Renal pelvis (tissue), 4 donors: ENCODE measurements around the gene ASB7. TPM values are rescaled to one million over a fixed set of nuclear protein-coding genes. Genes with fewer than 3 reads are reported as not detected.
"Not testable (repeated sequence)": the region's sequence is repeated elsewhere in the genome, so short reads cannot be mapped to it uniquely, and the experiment has no call there.

ENCODE experiments used
- DNase-seq: peaks from one replicate; pipeline ENCODE4 v3.0.0-alpha.2; 2013
- polyA plus RNA-seq, 3 donors: library from polyadenylated mRNA; unstranded; fragments of 120-200 nt; gene quantifications; one replicate each; pipeline ENCODE4 v1.2.1, GENCODE V29; 2013; ENCODE audit not compliant: insufficient read length in 3 of 3

Gene ASB7
- polyA plus RNA-seq, 3 donors, result 14.8 to 17.0 (median 15.6) TPM

DNA sequence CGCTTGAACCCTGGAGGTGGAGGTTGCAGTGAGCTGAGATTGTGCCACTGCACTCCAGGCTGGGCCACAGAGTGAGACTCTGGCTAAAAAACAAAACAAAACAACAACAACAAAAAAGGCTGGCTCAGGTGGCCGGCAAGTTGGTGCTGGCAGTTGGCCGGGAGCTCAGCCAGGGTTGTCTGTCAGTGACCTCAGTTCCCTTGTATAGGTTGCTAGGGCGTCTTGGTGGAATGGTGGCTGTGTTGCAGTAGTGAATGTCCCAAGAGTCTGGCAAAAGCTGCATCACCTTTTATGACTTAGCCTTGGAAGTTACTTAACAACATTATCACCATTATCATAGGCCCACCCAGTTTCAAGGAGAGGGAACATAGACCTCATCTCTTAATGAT lies 40.6 kb downstream of the ASB7 start:
- DNase-seq, result no peak

DNA sequence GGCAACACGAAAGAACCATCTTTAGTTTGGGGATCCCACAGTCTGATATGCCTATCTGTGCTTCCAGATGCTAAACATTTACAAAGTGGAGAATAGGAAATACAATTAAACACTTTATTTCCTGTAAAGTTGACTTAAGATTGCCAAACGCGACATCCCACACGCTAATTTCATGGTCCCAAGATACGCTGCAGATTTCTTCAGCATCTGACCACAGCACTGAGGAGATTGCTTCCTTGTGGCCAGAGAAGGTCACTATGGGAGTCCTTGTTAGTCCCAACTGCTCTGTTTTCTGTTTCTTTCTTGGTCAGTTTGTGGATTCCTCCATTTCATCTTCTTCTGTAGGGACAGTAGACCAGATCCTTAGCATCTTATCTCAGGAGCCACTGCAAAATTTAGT lies 43.3 kb downstream of the ASB7 start:
- DNase-seq, result no peak

DNA sequence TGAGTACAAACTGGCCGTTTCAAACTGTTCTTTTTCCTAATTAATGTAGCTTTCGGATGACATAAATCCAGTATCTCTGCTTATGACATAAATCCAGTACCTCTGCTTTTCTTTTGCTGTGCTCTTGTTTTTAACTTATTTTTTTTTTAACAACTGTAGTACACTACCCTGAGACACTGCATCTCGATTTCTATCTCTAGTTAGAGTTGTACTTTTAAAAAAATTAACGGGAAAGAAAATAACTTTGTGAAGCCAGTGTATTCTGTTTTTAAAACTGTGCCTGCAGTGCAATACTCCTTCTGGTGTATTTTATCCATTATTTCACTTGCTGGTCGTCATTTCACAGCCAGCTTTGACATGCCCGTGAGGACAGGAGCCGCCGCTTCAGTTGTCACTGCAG lies 46.6 kb downstream of the ASB7 start:
- DNase-seq, result no peak

DNA sequence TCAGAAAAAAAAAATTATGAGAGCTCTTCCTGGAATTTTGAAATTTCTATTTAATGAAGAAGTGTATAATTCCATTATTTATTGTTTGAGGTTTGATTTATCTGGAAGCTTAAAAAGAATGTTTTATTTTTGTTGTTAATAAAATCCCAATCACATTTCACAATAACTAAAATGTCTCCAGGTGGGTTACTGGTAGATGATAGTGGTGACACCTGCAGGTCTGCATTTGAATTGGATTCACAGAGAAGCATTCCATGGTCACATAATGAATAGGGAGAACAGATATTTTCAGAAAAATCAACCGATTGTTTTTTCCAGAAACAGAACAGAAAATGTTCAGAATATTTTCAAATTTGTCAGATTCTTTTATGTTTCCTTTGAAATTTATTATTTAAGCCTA lies 48.3 kb downstream of the ASB7 start:
- DNase-seq, result no peak

DNA sequence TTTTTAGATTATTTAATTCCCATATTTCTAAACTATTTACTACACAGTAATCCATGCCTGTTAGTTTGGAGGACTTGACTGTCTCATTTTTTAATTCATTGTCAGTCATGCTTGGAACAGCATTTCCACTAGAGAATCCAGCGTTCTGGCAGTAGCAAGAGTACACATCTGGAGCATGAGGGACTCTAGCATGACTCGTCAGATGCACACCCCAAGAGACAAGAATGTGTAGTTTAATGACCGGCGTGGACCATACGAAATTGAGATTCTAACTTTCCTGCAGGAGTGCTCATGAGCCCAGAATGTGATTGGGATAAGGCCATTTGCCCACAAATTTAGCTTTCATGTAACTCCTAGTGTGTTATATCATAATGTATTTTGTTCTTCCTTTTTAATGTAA lies 48.9 kb downstream of the ASB7 start:
- DNase-seq, result no peak

DNA sequence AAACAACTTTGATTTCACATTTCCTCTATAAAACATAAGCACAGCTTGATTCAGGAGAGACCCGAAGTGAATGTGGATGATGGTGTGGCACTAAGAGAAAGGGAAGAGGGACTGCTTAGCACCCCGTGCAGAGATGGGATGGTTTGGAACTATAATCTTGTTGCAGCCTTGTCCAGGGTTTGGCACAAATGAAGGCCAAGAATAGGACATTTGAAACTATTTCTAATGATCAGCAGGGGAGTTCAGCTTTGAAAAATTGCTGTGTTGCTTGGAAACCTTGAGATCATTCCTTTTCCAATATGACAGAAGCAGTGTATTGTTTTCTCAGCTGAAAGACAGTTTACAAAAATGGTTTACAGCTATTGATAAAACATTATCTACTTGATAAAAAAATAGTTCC lies 49.7 kb downstream of the ASB7 start:
- no peak for DNase-seq

DNA sequence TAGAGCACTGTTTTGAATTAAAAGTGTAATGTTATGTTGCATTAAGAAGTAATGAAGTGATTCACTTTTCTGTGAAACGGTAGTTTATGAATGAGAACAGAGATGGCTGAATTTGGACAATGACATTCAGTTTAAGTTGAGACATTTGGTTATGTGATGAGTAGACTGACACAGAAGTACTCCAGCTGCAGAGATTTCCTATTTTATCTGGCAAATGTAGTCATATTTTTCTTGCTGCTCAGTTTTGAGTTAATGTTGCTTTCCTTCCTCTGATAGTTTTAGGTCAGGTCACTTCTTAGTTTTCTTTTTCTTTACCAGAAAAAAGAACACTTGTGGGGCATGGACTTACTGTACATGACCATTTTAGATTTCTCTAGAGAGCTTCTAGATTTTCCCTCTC lies 51.2 kb downstream of the ASB7 start:
- no peak for DNase-seq

DNA sequence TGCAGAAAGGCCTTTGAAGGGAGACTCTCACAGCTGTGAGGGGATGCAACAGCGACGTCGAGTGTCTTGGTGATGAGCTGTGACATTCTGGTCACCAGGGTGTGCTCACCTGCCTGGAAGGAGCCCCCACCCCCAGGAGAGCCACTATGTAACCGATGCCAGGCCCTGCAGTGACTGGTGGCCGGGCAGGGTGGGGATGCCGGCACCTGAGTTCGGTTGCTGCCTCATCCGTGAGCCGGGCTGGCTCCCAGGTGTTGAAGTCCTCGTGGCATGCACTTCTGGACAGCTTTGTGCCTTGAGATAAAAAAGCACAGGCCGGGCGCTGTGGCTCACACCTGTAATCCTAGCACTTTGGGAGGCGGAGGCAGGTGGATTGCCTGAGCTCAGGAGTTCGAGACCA lies 56.5 kb downstream of the ASB7 start:
- no peak for DNase-seq

DNA sequence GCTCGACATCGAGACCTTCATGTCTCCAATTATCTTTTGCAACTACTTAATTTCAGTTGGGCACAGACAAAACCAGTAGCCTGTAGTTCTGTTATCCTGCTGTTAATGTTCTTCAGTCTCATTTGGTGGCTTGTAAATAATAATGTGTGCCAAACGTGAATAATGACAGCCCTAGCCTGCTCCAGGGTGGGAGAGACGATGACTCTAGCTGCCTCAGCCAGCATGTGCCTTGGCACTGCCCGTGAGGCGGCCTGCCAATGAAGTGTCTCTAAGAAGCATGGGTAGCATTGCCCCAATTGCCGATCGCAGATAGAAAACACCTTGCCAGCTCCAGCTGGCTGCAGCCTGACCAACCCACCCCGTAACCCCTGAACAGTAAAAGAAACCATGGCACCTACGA lies 58.8 kb downstream of the ASB7 start:
- DNase-seq, result no peak

DNA sequence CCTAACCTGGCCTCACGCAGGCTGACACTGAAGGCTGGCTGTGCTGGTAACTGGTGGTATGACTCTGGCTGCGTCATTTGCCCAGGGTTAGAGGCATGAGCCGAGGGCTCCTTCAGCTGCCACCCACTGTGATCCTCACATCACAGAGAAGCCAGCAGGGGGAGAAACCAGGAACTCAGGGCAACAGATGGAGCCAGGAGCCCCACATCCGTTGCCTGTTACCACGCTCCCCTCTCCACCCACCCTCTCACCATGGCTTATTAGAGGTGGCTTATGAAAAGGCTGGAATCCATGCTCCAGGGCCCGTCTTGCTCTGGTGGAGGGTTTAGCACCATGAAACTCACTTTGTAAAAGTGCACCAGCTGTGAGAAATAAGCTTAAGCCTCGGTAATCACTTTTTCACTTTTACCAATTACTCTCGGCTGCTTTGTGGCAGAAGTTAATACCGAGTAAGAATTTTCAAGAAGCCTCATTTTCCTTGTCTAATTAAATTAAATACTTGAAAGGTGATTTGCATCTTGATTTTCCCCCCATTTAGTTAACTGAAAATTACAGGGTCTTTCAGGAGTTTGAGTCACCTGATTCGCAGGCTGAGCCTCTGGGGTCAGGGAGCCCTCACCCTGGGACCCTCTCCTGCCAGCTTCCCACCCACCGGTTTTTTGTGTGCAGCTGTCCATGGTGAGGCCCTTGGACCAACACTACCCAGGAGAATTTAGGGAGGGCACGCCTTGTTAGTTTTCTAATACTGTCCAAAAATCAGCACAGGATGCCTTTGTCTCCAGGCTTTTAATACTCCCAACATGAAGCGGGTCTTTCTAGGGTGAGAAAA lies 60.9 kb downstream of the ASB7 start:
- no peak for DNase-seq

DNA sequence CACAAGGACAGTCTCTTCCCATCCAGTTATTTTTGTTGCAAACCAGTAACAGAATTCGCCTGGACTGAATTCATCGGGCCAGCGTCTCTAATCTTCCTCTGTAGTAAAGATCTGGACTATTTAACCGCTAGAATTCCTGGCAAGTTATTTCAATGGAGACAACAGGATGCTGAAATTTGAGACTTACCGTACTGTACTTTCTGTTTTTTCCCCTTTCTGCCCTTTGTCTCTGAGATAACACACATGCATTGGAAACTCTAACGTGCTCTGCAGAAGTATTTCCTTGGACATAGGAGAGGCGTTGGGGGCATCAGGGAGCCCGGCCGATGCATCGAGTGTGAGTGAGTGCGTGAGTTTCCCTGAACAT lies 61.5 kb downstream of the ASB7 start:
- no peak for DNase-seq

DNA sequence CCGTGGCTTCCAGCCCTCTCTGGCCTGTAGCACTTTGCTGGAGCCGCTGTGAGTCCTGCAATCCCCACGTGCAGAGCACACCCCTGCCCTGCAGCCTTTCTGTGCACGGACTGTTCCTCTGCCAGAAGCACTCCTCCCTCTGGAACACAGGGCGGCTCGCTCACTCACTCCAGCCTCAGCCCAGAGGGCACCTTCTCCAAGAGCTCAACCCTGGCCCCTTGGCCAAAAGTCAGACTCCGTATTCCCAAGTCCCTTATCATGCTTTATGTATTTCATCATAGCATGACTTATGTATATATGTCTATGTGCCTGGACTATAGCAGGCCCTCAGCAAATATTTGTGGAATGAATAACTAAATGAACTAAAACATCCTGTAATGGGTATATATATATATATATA lies 63.2 kb downstream of the ASB7 start:
- no peak for DNase-seq

DNA sequence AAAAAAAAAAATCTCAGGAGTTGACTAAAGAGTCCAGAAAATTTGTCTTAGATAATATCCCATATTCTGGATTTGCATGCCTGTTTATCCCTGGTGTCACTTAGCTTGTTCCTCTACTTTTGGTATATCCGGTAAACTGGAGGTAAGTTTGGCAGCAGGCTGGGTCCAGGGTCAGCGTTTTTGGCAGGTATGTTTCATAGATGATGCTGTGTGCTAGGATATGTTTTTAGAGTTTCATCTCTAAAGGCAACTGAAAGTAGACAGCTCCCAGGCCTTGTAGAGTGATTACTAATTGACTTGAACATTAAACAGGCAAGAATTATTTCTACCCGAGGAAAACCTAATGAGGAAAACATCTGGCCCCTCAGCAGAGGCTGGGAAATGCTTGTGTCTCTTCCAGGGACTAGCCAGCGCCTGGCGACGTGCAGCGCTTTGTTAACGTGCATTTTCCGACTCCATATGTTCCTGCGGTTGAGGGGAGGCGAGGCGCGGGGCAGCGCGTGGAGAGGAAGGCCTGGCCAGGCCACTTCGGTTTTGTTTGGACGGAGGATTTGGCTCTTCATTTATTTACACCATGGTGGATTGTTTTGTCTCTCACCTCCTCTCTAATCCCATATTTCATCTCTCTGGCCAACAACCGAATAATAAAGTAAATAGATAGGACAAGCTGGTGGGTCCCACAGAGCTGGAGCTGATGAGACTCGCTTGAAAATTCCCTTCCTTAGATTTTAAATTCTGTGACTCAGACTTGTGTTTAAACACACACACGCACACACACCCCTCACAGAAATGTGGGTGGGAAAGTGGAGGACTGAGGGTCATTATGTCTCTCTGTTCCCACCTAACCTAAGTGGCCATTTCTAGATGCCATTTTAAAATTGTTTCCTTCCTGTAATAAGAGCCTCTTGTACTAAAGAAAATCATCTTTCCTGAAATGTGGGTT lies 65.3 kb downstream of the ASB7 start:
- peak; percentile 45 for DNase-seq

DNA sequence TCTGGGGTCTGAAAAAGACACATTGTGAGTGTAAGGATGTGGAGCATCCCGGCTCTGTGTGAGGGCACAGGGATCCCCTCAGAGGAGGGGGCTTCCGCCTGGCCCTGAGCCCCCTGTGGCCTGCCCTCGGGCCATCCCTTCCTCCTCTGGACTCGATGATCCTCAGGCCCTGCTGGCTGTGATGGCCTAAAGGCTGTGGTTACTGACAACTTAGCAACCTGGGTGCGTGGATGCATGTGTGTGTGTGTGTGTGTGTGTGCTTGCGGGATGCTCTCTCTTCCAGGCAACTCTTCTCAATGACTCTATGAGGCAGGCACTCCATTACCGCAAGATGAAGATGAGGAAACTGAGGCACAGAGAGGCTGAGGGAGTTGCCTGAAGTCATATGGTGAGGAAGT lies 66.0 kb downstream of the ASB7 start:
- no peak for DNase-seq

DNA sequence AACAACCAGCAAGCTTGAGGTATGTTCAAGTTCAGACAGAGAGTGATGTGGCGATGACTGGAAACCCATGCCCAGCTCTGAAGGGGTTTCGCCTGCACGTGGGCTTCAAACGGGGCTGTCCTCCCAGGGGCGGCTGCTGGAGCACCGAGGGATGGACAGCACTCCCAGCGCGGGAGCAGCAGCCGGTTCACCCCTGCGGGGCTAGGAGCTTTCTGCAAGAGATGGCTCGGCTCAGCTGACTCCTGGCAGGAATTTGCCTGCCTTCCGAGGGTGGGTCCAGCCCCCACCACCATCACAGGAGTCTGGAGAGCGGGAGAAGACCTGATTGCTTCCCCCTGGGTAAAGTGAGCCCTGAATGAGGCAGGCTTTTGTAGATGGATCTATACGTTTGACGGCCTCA lies 66.9 kb downstream of the ASB7 start:
- DNase-seq, result no peak

DNA sequence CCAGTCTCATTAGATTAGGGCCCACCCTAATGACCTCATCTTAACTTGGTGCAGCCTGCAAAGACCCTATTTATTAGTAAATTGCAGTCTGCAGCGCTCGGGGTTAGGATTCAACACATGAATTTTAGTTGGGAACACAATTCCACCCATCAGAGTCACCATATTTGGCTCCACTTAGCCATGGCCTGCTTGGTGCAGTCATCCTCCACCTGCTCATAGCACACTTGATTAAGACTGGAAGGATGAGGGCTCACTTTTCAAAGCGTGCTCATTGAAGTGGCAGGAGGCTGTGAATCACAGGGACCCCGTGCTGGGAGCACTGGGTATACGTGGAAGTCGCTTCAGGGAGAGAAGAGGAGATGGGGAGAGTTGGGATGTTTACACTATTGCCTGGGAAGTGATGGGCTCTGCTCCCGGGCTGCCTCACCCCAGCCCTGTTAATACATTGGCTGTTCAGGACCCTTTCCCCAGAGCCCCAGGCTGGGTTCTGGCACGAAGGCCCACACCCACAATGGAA lies 68.2 kb downstream of the ASB7 start:
- no peak for DNase-seq

DNA sequence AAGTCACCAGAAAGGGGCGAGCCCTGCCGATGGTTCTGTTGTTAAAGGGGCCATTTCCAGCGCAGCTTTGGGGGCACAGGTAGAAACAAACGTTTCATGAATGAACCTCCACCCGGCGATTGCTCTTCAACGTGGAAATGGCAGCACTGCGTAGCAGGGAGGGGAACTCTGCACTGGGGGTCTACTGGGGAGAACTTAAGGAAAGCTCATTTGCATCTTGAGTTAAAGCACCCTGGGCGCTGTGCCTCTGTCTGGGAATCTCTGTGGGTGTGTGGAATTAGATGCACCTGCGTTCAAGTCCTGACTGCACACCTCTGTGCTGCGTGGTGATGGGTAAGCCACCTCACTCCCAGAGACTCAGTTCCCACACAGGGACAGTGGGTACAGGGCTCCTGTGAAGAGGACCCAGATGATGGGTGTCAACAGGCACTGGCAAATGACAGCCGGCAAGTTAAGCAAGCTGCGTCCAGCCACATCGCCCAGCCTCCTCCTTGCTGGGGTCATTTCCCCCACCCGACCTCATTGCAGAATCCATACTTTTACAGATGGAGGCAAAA lies 68.8 kb downstream of the ASB7 start:
- no peak for DNase-seq

DNA sequence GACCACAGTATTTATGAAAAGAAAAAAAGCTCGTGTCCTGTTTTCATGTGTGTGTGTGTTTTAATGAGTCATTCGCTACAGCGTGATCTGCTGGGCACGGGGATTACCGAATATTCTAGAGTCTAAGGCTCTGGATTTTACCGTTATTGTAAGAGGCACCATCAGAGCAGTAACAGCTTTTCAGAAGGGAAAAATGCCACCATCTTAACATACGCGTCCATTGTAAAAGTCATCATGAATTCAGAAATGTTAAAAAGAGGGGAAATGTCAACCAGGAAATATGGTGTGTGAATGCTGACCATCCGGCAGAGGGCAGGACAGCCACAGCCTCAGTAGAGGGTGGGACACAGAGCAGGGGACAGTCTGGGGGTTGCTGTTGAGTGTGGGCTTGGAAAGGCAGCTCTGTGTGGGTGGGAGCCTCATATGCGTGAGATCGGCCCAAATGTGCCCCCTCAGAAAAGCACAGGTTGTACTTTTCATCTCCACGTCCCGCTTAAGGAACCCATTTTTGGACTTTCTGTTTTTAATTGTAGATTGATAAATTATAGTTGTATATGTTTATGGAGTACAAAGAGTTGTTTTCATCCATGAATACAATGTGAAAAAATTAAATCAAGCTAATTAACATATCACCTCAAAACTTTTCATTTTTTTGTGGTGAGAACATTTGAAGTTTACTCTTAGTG lies 69.6 kb downstream of the ASB7 start:
- DNase-seq, result peak; percentile 24

DNA sequence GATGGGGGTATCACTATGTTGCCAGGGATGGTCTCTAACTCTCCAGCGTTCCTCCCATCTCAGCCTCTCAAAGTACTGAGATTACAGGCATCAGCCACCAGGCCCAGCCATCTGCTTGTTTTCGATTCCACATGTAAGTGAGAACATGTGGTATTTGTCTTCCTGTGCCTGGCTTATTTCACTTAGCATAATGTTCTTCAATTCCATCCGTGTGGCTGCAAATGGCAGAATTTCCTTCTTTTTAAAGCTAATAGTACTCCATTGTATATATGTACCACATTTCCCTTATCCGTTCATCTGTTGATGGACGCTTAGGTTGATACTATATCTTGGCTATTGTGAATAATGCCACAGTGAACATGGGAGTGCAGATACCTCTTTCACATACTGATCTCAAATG lies 70.6 kb downstream of the ASB7 start:
- no peak for DNase-seq

DNA sequence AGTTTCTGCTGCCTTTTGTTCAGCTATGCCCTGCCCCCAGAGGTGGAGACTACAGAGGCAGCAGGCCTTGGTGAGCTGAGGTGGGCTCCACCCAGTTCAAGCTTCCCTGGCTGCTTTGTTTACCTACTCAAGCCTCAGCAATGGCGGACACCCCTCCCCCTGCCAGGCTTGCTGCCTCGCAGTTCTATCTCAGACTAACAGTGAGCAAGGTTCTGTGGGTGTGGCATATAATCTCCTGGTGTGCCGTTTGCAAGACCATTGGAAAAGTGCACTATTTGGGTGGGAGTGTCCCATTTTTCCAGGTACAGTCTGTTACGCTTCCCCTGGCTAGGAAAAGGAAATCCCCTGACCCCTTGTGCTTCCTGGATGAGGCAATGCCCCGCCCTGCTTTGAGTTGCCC lies 76.8 kb downstream of the ASB7 start:
- DNase-seq, result not testable (repeated sequence)

DNA sequence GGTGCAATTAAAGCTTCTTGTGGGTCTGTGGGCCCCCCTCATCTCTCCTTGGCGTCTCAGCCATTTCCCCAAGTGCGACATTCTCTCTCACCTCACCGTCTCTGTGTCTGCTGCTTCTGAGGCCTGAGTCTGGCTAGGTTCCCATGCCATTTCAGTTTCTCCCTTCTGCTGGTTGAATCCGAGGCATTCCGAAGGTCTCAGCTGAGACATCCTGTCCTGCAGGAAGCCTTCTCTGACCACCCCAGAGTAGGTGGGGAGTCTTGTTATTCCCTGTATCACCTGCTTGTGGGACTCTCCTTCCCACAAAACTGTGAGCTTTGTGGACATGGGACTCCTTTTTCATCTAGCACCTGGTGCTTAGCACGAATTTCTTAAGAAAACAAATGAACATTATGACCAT lies 78.3 kb downstream of the ASB7 start:
- no peak for DNase-seq

DNA sequence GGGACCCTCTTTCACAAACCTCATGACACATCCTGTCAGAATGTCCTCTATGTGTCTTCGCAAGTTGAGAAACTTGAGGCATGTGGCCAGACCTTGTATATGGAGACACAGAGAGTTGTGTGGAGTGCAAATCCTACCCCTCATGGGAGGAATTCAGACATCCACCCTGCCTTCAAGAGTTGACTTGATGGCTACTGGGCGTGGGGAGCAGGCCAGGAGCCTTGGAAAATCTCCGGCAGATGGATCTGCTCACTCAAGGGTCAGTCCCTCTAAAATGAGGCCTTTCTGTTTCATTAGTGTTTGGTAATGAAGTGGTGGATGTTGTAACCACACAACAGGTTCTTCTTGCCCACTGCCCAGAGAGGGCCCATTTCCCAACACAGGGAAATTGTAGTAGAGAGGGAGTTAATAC lies 79.0 kb downstream of the ASB7 start:
- DNase-seq, result no peak
